SK-N-SH treated with all-trans-retinoic acid at 6 μM for 48 hours (cell line): ENCODE measurements around the gene LGALS9.

ENCODE experiments used
- ATAC-seq: fragments of 200-7000 bp; cut with Tn5 transposase; 3 replicates; pipeline ENCODE4 v1.9.1; 2020; ENCODE audit warnings: mild to moderate bottlenecking, moderate library complexity
- ARNTL ChIP-seq: fragments of 450-650 bp; formaldehyde crosslinking; IDR thresholded peaks from 2 replicates; pipeline ENCODE4 v1.5.0; 2020; ENCODE audit warnings: low read depth, mild to moderate bottlenecking, moderate library complexity, borderline replicate concordance
- CREB5 ChIP-seq: fragments of 250-450 bp; sonication (Bioruptor Pico); IDR thresholded peaks from 2 replicates; pipeline ENCODE4 v1.5.1; 2020; ENCODE audit warnings: low read depth, mild to moderate bottlenecking, moderate library complexity
- CSDC2 ChIP-seq: fragments of 250-450 bp; sonication (Bioruptor Pico); IDR thresholded peaks from 2 replicates; pipeline ENCODE4 v1.5.0; 2020; ENCODE audit warnings: mild to moderate bottlenecking, moderate library complexity
- CSRNP3 ChIP-seq: fragments of 250-450 bp; sonication (Bioruptor Pico); IDR thresholded peaks from 2 replicates; pipeline ENCODE4 v1.5.1; 2021; ENCODE audit warnings: mild to moderate bottlenecking, moderate library complexity
- ESRRG ChIP-seq: fragments of 250-450 bp; sonication (Bioruptor Pico); IDR thresholded peaks from 2 replicates; pipeline ENCODE4 v1.6.1; 2021; ENCODE audit warnings: mild to moderate bottlenecking
- GLIS3 ChIP-seq: fragments of 250-450 bp; sonication (Bioruptor Pico); IDR thresholded peaks from 2 replicates; pipeline ENCODE4 v1.5.0; 2020; ENCODE audit warnings: mild to moderate bottlenecking, moderate library complexity
- ISL1 ChIP-seq: fragments of 250-450 bp; sonication (Bioruptor Pico); IDR thresholded peaks from 2 replicates; pipeline ENCODE4 v2.1.2; 2022; ENCODE audit warnings: mild to moderate bottlenecking, moderate library complexity
- OSR1 ChIP-seq: fragments of 250-450 bp; sonication (Bioruptor Pico); IDR thresholded peaks from 2 replicates; pipeline ENCODE4 v1.8.0; 2022; ENCODE audit warnings: moderate library complexity, mild to moderate bottlenecking, inconsistent platforms
- PATZ1 ChIP-seq: fragments of 250-450 bp; sonication (Bioruptor Pico); IDR thresholded peaks from 2 replicates; pipeline ENCODE4 v1.8.0; 2020; ENCODE audit warnings: mild to moderate bottlenecking, moderate library complexity, borderline replicate concordance
- POU6F1 ChIP-seq: fragments of 250-450 bp; sonication (Bioruptor Pico); IDR thresholded peaks from 2 replicates; pipeline ENCODE4 v1.8.0; 2021; ENCODE audit warnings: low read depth, mild to moderate bottlenecking, moderate library complexity, borderline replicate concordance
- PPARA ChIP-seq: fragments of 250-450 bp; sonication (Bioruptor Pico); IDR thresholded peaks from 2 replicates; pipeline ENCODE4 v1.5.0; 2020; ENCODE audit warnings: mild to moderate bottlenecking, borderline replicate concordance
- RARB ChIP-seq: fragments of 250-450 bp; sonication (Bioruptor Pico); IDR thresholded peaks from 2 replicates; pipeline ENCODE4 v1.8.0; 2021; ENCODE audit warnings: mild to moderate bottlenecking, moderate library complexity
- SNAI2 ChIP-seq: fragments of 250-450 bp; sonication (Bioruptor Pico); IDR thresholded peaks from 2 replicates; pipeline ENCODE4 v1.5.0; 2020; ENCODE audit warnings: mild to moderate bottlenecking, moderate library complexity
- TCF4 ChIP-seq: fragments of 250-450 bp; sonication (Bioruptor Pico); IDR thresholded peaks from 2 replicates; pipeline ENCODE4 v1.8.0; 2021; ENCODE audit warnings: mild to moderate bottlenecking, moderate library complexity, borderline replicate concordance
- TOX ChIP-seq: fragments of 250-450 bp; sonication (Bioruptor Pico); IDR thresholded peaks from 2 replicates; pipeline ENCODE4 v1.8.0; 2021; ENCODE audit warnings: mild to moderate bottlenecking, moderate library complexity, borderline replicate concordance
- TSHZ2 ChIP-seq: fragments of 250-450 bp; sonication (Bioruptor Pico); IDR thresholded peaks from 2 replicates; pipeline ENCODE4 v1.5.0; 2020; ENCODE audit warnings: mild to moderate bottlenecking, moderate library complexity
- ZC3H10 ChIP-seq: fragments of 250-450 bp; sonication (Bioruptor Pico); IDR thresholded peaks from 2 replicates; pipeline ENCODE4 v1.5.1; 2021; ENCODE audit warnings: mild to moderate bottlenecking, moderate library complexity
- ZFP3 ChIP-seq: fragments of 250-450 bp; sonication (Bioruptor Pico); IDR thresholded peaks from 2 replicates; pipeline ENCODE4 v1.5.0; 2020; ENCODE audit warnings: mild to moderate bottlenecking, moderate library complexity
- ZFP30 ChIP-seq: fragments of 450-650 bp; formaldehyde crosslinking; IDR thresholded peaks from 2 replicates; pipeline ENCODE4 v1.5.0; 2022; ENCODE audit warnings: mild to moderate bottlenecking, moderate library complexity
- ZNF565 ChIP-seq: fragments of 450-650 bp; formaldehyde crosslinking; conservative IDR thresholded peaks from 2 replicates; pipeline ENCODE4 v1.5.0; 2020; ENCODE audit warnings: low read depth, mild to moderate bottlenecking, moderate library complexity
- ZNF70 ChIP-seq: fragments of 450-650 bp; formaldehyde crosslinking; IDR thresholded peaks from 2 replicates; pipeline ENCODE4 v1.5.0; 2020; ENCODE audit warnings: mild to moderate bottlenecking, moderate library complexity
- ZNF8 ChIP-seq: fragments of 450-650 bp; formaldehyde crosslinking; IDR thresholded peaks from 2 replicates; pipeline ENCODE4 v1.5.0; 2020; ENCODE audit warnings: mild to moderate bottlenecking, moderate library complexity

The LGALS9 gene

GRCh38 chr17:27630607-27631410 is at the start of gene LGALS9:
Gene LGALS9, plus strand, starts transcription at chr17:27631188. Its CDS starts 78 bp downstream, at chr17:27631266.
- TF ChIP-seq TOX (CRISPR knock-in tag) (no peak), PPARA (CRISPR knock-in tag) (no peak), ARNTL (CRISPR knock-in tag) (no peak), POU6F1 (no peak), ZFP30 (CRISPR knock-in tag) (no peak), CSRNP3 (CRISPR knock-in tag) (no peak), ZNF565 (no peak), PATZ1 (CRISPR knock-in tag) (no peak), ESRRG (no peak), ZFP3 (CRISPR knock-in tag) (no peak), CSDC2 (CRISPR knock-in tag) (no peak), ISL1 (CRISPR knock-in tag) (no peak)
- peak; percentile 28; the same call in 2 of the 3 replicates for ATAC-seq

- ATAC-seq: no peak
- TF ChIP-seq ZFP3 (CRISPR knock-in tag) (no peak), ZFP30 (CRISPR knock-in tag) (no peak), CSDC2 (CRISPR knock-in tag) (no peak), SNAI2 (CRISPR knock-in tag) (no peak), ZNF70 (CRISPR knock-in tag) (no peak), GLIS3 (CRISPR knock-in tag) (no peak), ZC3H10 (CRISPR knock-in tag) (no peak), OSR1 (no peak), TCF4 (no peak), ESRRG (no peak), ZNF8 (no peak), ZNF565 (no peak), PATZ1 (CRISPR knock-in tag) (no peak), RARB (CRISPR knock-in tag) (no peak), CREB5 (no peak), ARNTL (CRISPR knock-in tag) (no peak), CSRNP3 (CRISPR knock-in tag) (no peak), TSHZ2 (CRISPR knock-in tag) (no peak), ISL1 (CRISPR knock-in tag) (no peak)
These were observed 48.3 kb upstream of the LGALS9 start for GRCh38 chr17:27582696-27583095.
